IPS-NIHi7 (cell line): Measurements from ENCODE around the gene ANXA8.
A peak's percentile ranks its signal among the peaks of the same experiment; 100 is the strongest.

Experiments used
- DNase-seq: peaks from one replicate; pipeline ENCODE4 v3.0.0; 2012; ENCODE audit warnings: mixed read lengths; ENCODE audit errors: extremely low spot score

The ANXA8 gene

GRCh38 chr10:47449102-47449978, 34.6 kb downstream of the ANXA8 start:
- DNase-seq: no peak

GRCh38 chr10:47447705-47448104, 36.2 kb downstream of the ANXA8 start:
- DNase-seq: no peak

GRCh38 chr10:47447209-47447608, 36.7 kb downstream of the ANXA8 start:
- no peak for DNase-seq

GRCh38 chr10:47445720-47446119, 38.2 kb downstream of the ANXA8 start:
- DNase-seq: no peak

GRCh38 chr10:47444047-47444446, 39.9 kb downstream of the ANXA8 start:
- no peak for DNase-seq

GRCh38 chr10:47443145-47443544, 40.8 kb downstream of the ANXA8 start:
- DNase-seq: no peak

GRCh38 chr10:47442351-47442750, 41.6 kb downstream of the ANXA8 start:
- no peak for DNase-seq

- no peak for DNase-seq
Observed at GRCh38 chr10:47441938-47442337, 42.0 kb downstream of the ANXA8 start.

- peak; percentile 53 for DNase-seq
Observed at GRCh38 chr10:47440207-47440606, 43.7 kb downstream of the ANXA8 start.

GRCh38 chr10:47438857-47439474, 44.9 kb downstream of the ANXA8 start:
- peak; percentile 76 for DNase-seq

- no peak for DNase-seq
Observed at GRCh38 chr10:47435081-47435480, 48.8 kb downstream of the ANXA8 start.

- no peak for DNase-seq
Observed at GRCh38 chr10:47425813-47426419, 58.0 kb downstream of the ANXA8 start.

GRCh38 chr10:47424231-47424630, 59.7 kb downstream of the ANXA8 start:
- DNase-seq: no peak

- no peak for DNase-seq
Observed at GRCh38 chr10:47423476-47423875, 60.4 kb downstream of the ANXA8 start.

- no peak for DNase-seq
Observed at GRCh38 chr10:47421057-47421952, 62.6 kb downstream of the ANXA8 start.

- no peak for DNase-seq
Observed at GRCh38 chr10:47420305-47421056, 63.4 kb downstream of the ANXA8 start.

- DNase-seq: no peak
Observed at GRCh38 chr10:47419421-47419820, 64.5 kb downstream of the ANXA8 start.

GRCh38 chr10:47418966-47419365, 64.9 kb downstream of the ANXA8 start:
- DNase-seq: no peak

GRCh38 chr10:47418321-47418720, 65.6 kb downstream of the ANXA8 start:
- DNase-seq: no peak
